A172 (cell line): ENCODE results near the gene KHDC1L. TPM values are rescaled to one million over a fixed set of nuclear protein-coding genes. Genes with fewer than 3 reads are reported as not detected.
"Not testable (repeated sequence)": the region's sequence is repeated elsewhere in the genome, so short reads cannot be mapped to it uniquely, and the experiment has no call there.

Source experiments
- DNase-seq: peaks from one replicate; pipeline ENCODE4 v3.0.0-alpha.2; 2015; ENCODE audit warnings: low spot score
- total RNA-seq: library from RNA; depleted of rRNA; stranded (reverse); fragments of >200 nt; shearing (Covaris generic); gene quantifications from 2 replicates; pipeline ENCODE4 v1.2.3, GENCODE V29; 2014; rRNA removed

KHDC1L gene, protein sequence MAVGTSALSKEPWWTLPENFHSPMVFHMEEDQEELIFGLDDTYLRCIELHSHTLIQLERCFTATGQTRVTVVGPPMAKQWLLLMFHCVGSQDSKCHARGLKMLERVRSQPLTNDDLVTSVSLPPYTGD
- total RNA-seq: not detected in 2 replicates

DNA sequence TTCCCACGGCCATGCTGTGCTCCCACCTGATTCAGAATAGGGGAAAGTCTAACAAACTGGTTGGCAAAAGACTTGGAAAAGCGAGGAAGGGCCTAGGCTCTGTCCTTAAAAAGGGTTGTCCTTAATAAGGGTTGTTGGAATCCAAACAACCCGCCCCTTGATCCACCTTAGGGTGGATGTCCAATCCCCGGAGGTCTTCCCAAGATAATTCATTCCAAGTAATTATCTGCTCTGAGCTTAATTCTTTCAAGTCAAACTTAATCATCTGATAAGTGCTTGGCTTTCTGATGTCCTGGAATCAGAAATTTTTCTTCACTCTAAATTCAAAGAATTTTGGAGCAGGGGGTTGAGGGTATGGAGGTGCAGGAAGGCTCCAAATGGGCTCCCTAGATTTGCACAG lies at the start of gene KHDC1L:
Gene KHDC1L (minus strand): TSS at position 101 of the 400 bp plus-strand sequence. CDS start 88 bp downstream, at position 13.
- no peak for DNase-seq

GRCh38 chr6:73269296-73269695 lies 44.0 kb upstream of the KHDC1L start:
- not testable (repeated sequence) for DNase-seq

GRCh38 chr6:73268896-73269295 lies 43.6 kb upstream of the KHDC1L start:
- DNase-seq: not testable (repeated sequence)

DNA sequence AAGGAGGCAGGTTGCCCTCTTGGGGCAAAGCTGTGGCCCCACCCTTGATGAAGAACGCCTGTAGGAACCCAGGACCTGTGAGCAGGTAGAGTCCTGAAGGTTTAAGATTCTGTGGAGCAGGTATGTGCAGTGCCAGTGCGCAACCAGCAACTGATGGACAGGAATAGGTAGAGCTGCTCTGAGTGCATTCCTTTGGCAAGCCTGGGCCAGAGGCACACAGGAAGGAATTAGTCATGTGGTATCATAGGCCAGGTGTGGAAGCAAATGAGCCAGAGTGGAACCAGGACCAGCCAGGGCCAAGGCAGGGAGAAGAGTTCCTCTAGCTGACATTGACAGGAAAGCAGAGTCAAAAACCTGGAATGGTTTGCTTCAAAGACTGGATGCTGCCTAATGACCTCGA lies 39.1 kb upstream of the KHDC1L start:
- no peak for DNase-seq

GRCh38 chr6:73263570-73263909 lies 38.2 kb upstream of the KHDC1L start:
- no peak for DNase-seq

DNA sequence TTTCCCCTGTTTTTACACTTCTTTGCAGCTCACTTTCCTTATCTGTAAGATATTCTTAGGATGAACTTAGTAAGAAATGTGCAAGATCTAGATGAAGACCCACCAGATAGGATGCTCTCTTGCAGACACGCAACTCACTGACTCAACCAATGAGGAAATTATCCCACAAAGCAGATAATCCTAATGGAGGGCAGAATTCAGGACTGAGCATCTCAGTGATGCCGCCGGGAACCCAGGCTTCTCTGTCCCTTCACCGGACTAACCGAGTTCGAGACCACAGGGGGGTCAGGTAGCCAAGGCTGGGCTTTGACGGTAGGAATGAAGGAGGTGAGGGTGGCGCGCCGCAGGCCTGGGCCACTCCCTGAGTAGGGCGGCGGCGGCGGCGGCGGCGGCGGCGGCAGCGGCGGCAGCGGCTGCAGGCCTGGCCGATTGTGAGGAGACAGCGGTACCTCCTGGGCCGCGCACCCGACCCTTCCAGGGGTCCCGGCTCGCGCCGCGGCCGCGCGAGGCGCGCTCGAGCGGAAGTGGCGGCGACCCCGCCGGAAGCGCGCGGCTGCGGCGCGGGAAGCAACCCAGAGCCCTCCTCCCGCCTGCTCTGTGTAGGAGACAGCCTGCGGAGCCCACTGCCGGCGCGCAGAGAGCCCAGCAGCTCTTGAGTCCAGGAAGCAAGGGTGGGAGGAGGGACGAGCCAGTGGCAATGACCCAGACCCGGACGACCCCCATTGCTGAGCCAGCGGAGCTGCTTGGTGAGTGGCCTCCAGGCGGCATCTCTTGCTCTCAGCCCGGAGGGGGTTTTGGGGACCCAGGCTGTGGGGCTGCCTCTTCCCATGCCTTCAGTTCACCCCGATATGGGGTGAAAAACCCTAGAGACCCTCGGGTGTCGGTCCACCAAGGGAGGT lies 37.6 kb upstream of the KHDC1L start, which contains the start of gene KHDC1:
Gene KHDC1 (minus strand): TSS at position 526 of the 899 bp plus-strand sequence. CDS start 20,679 bp downstream, outside the sequence.
- DNase-seq: peak; percentile 31

- DNase-seq: no peak
Measured at GRCh38 chr6:73258721-73259120, 33.4 kb upstream of the KHDC1L start.

DNA sequence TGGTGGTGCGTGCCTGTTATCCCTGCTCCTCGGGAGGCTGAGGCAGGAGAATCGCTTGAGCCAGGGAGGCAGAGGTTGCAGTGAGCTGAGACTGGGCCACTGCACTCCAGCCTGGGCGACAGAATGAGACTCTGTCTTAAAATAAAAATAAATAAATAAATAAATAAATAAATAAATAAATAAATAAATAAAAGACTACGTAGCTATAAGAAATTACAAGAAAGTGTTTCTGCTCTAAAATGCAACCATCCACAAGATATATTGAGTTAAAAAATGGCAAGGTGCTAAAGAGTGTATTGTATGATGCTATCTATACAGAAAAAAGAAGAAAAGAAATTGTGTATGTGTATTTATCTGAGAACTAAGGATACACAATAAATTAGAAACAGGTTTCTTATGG lies 29.0 kb upstream of the KHDC1L start:
- DNase-seq: not testable (repeated sequence)

DNA sequence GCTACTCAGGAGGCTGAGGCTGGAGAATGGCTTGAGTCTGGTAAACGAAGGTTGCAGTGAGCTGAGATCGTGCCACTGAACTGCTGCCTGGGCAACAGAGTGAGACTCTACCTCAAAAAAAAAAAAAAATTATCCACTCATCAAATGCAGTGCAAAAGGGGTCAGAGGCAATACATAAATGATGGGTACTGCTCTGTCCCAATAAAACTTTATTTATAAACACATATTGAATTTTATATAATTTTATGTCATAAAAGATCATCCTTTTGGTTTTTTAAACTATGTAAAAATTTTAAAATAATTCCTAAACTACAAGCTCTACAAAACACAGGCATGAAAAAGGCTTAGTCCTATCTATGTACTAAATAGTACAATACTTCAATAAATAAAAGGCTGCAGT lies 27.4 kb upstream of the KHDC1L start:
- no peak for DNase-seq

- DNase-seq: no peak
Measured at GRCh38 chr6:73250016-73250415, 24.7 kb upstream of the KHDC1L start.

- no peak for DNase-seq
Measured at GRCh38 chr6:73248192-73248903, 23.1 kb upstream of the KHDC1L start.

DNA sequence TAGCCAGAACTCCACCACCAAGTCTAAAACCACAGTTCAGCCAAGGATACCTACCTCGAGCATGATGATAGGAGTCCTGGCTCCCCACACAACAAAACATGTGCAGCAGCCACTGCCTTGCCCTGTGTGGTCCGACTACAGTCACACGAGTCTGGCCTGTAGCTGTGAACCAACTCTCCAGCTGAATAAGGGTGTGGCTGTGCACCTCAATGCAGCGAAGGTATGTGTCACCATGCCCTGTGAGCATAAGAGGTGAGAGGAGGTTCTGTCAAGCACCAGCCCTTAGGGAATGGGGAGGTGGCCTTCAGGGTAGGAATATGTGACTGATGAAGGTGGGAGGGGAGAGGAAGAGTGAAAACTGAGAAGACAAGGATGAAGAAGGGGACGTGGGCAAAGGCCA lies 16.7 kb upstream of the KHDC1L start:
- DNase-seq: no peak

- no peak for DNase-seq
Measured at GRCh38 chr6:73240730-73241129, 15.4 kb upstream of the KHDC1L start.

DNA sequence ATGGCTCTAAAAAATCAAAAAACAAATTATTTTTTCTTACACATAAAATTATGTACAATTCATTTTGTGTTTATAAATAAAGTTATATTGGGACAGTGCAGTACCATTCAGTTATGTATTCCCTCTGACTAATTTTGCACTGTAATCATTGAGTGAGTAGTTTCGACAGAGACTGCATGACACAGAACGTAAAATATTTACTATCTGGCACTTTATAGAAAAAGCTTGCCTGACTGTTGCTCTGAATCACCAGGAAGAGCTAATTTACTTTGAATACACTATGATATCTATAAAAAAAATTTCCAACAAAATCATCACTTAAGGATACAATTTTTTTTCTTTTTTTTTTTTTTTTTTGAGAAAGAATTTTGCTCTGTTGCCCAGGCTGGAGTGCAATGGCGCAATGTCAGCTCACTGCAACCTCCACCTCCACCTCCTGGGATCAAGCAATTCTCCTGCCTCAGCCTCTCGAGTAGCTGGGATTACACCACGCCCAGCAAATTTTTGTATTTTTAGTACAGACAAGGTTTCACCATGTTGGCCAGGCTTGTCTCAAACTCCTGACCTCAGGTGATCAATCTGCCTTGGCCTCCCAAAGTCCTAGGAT lies 11.0 kb upstream of the KHDC1L start:
- peak; percentile 71 for DNase-seq

DNA sequence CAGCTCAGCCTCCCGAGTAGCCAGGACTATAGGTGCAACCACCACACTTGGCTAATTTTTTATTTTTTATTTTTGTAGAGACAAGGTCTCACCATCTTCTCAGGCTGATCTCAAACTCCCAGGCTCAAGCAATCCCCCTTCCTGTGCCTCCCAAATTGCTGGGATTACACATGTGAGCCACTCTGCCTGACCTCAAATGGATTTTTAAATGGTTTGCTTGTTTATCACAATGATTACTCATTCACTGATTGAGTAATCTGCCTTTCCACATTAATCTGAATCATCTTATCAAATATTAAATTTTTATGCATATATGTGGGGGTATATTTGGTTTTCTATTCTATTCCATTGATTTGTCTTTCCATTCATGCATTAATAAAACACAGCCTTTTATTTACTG lies 9.4 kb upstream of the KHDC1L start:
- DNase-seq: no peak

DNA sequence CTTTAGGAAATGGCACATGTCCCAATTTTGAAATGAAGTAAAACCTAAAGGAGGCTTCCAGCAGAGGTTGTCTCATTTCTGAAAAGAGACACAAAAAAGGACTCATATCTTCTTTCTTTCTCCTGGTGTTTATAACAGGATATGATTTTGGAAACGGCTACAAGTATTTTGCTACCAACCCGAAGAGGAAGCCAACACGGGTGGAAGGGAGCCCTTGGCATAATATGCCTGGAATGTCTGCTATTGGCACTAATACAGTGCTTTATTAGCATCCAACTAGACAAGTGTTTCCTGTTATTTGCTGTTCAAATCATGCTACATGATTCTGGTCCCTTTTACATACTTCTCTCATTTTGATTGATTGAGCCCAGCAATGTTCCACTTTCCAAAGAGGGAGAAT lies 8.7 kb upstream of the KHDC1L start:
- not testable (repeated sequence) for DNase-seq

DNA sequence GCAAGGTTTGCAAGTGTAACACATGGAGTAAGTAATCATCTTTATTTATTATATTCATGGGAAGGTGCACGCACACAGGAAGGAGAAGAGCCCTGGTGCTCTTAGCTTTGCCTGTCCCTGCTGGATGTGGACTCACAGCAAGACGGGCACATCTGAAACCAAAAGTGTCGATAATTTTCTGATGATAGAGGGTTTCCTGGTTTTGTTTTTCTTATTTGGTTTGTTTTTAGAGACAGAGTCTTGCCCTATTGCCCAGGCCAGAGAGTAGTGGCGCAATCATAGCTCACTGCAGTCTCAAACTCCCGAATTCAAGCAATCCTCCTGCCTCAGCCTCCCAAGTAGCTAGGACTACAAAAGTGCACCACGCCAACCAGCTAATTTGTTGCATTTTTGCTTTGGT lies 7.8 kb upstream of the KHDC1L start:
- DNase-seq: no peak

- DNase-seq: no peak
Measured at GRCh38 chr6:73231986-73232391, 6.7 kb upstream of the KHDC1L start.

DNA sequence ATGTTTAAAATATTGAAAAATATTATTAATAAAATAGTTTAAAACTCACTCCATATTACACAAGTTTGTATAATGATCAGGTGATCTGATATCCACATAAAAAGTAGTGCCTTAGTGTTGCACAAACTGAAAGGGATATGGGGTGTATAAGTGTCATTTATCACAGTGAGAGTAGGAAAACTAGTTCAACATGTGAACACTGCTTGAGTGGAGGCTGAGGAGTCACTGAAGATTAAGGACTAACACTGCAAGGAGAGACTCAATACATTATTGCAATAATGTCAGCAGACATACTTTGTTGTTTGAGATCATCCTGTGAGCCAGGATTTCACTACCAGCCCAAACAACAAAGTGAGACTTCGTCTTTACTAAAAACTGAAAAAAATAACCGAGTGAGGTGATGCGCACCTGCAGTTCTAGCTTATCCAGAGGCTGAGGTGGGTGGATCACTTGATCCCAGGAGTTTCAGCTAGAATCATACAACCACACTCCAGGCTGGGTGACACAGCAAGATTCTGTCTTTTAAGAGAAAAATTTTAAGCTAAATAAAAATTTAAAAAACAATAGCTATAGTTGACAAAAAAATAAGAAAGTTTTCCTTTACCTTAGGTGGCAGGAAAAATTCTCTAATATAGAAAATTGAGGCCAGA lies 2.4 kb upstream of the KHDC1L start:
- no peak for DNase-seq

GRCh38 chr6:73216859-73217258 lies 8.4 kb downstream of the KHDC1L start:
- DNase-seq: no peak

- no peak for DNase-seq
Measured at GRCh38 chr6:73209117-73209516, 16.2 kb downstream of the KHDC1L start.
